Body of pancreas (tissue), 4 donors: Measurements from ENCODE around the gene TRAF1. TPM values are rescaled to one million over a fixed set of nuclear protein-coding genes. Genes with fewer than 3 reads are reported as not detected.

Experiments used
- ATAC-seq: fragments of 150-250 bp; one replicate; pipeline ENCODE4 v1.9.1; 2016
- DNase-seq, 4 donors: peaks; one replicate each; pipeline ENCODE4 v3.0.0-alpha.2; 2019
- H3K27ac ChIP-seq, 4 donors: fragments of 200-600 bp; sonication (generic); 1 replicate in 3 of 4; 2 replicates in 1 of 4; pipeline versions ENCODE4 v1.5.1 to v1.6.1; 2016 to 2019; ENCODE audit warnings: mild to moderate bottlenecking in 1 of 4, mixed read lengths in 1 of 4, moderate library complexity in 1 of 4
- H3K27me3 ChIP-seq, 2 donors: fragments of 200-600 bp; sonication (generic); one replicate each; pipeline ENCODE4 v1.6.0; 2016; ENCODE audit warnings: mild to moderate bottlenecking in 1 of 2
- H3K36me3 ChIP-seq, 2 donors: fragments of 200-600 bp; sonication (generic); replicated peaks in 1 of 2; 2 replicates each; pipeline ENCODE4 v1.5.1; 2016; ENCODE audit warnings: low read depth in 2 of 2; ENCODE audit not compliant: insufficient read depth in 1 of 2
- H3K4me1 ChIP-seq: fragments of 200-600 bp; sonication (generic); one replicate; pipeline ENCODE4 v1.6.0; 2016
- H3K4me3 ChIP-seq, 2 donors: fragments of 200-600 bp; sonication (generic); 1 replicate in 1 of 2; 2 replicates in 1 of 2; pipeline ENCODE4 v1.5.1; 2016 to 2019
- H3K9me3 ChIP-seq, 3 donors: fragments of 200-600 bp; sonication (generic); 1 replicate in 2 of 3; 2 replicates in 1 of 3; pipeline ENCODE4 v1.5.1; 2016
- POLR2A ChIP-seq, 3 donors: fragments of 450-650 bp; IDR thresholded peaks; one replicate each; pipeline ENCODE4 v1.6.1; 2016; ENCODE audit warnings: antibody characterized with exemption in 3 of 3, mild to moderate bottlenecking in 2 of 3
- WGBS, 2 donors: methylation state at CpG; one replicate each; pipeline ENCODE4 v1.1.5; 2017; 5-methylcytosine and 5-hydroxymethylcytosine counted together
- intact Hi-C: fragments of 100-400 bp; cut with DNase I; formaldehyde crosslinking; loops from one replicate; pipeline ENCODE4 v1.15.1; 2023
- total RNA-seq, 2 donors: library from RNA; depleted of rRNA; stranded (reverse); fragments of >200 nt; gene quantifications; one replicate each; pipeline ENCODE4 v1.1.0, GENCODE V29; 2016
- TF ChIP-seq, protein P1 (sequence below), 7 experiments: fragments of 450-650 bp in 4 of 7; fragments of 200-600 bp in 3 of 7; sonication (generic) in 3 of 7; IDR thresholded peaks; one replicate each; pipeline ENCODE4 v1.5.1; 2016 to 2019; ENCODE audit warnings: antibody characterized with exemption in 7 of 7

Gene TRAF1
- total RNA-seq, 2 donors from 2014 or later = 4.4 to 8.2 TPM

DNA sequence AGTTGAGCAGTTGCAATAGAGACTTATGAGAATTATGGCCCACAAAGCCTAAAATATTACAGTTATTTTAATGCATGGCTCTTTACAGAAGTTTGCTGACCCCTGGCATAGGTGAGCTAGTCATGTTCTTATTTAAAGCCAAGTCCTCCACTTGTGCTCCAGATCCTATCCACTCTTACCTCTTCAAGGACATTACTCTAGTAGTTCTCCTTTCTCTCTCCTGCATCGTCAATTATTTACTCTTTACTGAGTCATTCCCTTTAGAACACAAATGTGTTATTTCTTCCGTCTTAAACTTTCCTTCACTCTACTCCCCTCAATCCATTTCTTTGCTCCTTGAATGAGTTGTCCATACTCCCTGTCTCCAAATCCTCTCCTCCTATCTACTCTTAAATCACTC, 20.6 kb upstream of the TRAF1 start:
- no peaks in the 10 kb centered on the region for H3K9me3 ChIP-seq
- ATAC-seq (no peak), DNase-seq (no peak)
- peaks cover 9% of the 10 kb centered on the region for H3K4me1 ChIP-seq
- no peaks in the 10 kb centered on the region for H3K36me3 ChIP-seq
- TF ChIP-seq POLR2A (IDR thresholded peaks at IDR 0.05) = no peak
- TF ChIP-seq, protein P1, sequence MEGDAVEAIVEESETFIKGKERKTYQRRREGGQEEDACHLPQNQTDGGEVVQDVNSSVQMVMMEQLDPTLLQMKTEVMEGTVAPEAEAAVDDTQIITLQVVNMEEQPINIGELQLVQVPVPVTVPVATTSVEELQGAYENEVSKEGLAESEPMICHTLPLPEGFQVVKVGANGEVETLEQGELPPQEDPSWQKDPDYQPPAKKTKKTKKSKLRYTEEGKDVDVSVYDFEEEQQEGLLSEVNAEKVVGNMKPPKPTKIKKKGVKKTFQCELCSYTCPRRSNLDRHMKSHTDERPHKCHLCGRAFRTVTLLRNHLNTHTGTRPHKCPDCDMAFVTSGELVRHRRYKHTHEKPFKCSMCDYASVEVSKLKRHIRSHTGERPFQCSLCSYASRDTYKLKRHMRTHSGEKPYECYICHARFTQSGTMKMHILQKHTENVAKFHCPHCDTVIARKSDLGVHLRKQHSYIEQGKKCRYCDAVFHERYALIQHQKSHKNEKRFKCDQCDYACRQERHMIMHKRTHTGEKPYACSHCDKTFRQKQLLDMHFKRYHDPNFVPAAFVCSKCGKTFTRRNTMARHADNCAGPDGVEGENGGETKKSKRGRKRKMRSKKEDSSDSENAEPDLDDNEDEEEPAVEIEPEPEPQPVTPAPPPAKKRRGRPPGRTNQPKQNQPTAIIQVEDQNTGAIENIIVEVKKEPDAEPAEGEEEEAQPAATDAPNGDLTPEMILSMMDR (IDR thresholded peaks at IDR 0.05) = no peak
- no peak overlapping the region for H3K27ac ChIP-seq
- H3K4me3 ChIP-seq = no peak overlapping the region
- intact Hi-C loops = no loop called here
- WGBS, 2 donors = 67 to 73% methylated on average over 2 of the region's 2 CpGs
- no peaks in the 10 kb centered on the region for H3K27me3 ChIP-seq

DNA sequence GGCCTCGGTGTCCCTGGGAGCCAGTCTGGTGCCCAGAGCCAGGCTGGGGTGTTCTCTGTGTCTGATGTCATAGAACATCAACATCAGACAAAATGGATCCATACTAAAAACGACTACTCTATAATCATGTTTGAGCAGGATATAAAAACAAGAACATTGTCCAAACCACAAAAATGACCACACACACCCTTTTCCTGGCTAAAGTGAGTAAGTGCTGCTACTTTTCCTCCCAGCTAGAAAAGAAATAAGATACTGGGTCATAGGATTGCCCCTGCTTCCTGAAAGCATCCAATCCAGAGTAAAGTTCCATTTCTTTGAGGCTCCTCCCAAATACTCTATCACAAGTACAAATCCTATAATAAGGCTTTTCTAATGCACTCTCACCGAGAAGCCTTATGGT, 19.7 kb upstream of the TRAF1 start:
- ATAC-seq = no peak
- Histone ChIP-seq H3K9me3 (no peaks in the 10 kb centered on the region), H3K27me3 (no peaks in the 10 kb centered on the region), H3K27ac (no peak overlapping the region), H3K4me1 (peaks cover 15% of the 10 kb centered on the region), H3K4me3 (no peak overlapping the region), H3K36me3 (no peaks in the 10 kb centered on the region)
- no peak for DNase-seq
- TF ChIP-seq, protein P1 (IDR thresholded peaks at IDR 0.05) = no peak
- no peak for TF ChIP-seq POLR2A (IDR thresholded peaks at IDR 0.05)
- WGBS, 2 donors = 83 to 87% methylated on average over 3 of the region's 3 CpGs
- intact Hi-C loops = no loop called here

DNA sequence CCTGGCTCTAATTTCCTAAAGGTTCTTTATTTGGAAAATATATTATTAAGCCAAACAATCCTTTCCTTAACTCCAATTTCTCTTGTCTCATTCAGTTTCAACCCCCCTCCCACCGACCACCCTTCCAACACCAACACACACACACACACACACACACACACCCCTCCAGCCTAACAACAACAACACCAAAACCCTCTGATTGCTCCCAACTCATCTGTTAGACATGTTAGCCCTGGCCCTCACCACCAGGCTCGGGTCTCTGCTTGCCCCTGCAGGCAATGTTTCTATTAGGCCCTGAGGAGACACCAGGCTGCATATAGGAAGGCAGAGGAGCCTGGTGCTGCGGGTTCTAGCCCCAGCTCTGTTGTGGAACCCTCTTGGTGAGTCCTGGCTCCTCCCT, 18.4 kb upstream of the TRAF1 start:
- DNase-seq (no peak), ATAC-seq (no peak)
- Histone ChIP-seq H3K4me3 (no peak overlapping the region), H3K27ac (no peak overlapping the region), H3K36me3 (no peaks in the 10 kb centered on the region), H3K27me3 (no peaks in the 10 kb centered on the region), H3K4me1 (peaks cover 19% of the 10 kb centered on the region), H3K9me3 (no peaks in the 10 kb centered on the region)
- TF ChIP-seq, protein P1 (IDR thresholded peaks at IDR 0.05) = no peak
- TF ChIP-seq POLR2A (IDR thresholded peaks at IDR 0.05) = no peak
- 86 to 94% methylated on average over 3 of the region's 3 CpGs for WGBS, 2 donors
- intact Hi-C loops = no loop called here

DNA sequence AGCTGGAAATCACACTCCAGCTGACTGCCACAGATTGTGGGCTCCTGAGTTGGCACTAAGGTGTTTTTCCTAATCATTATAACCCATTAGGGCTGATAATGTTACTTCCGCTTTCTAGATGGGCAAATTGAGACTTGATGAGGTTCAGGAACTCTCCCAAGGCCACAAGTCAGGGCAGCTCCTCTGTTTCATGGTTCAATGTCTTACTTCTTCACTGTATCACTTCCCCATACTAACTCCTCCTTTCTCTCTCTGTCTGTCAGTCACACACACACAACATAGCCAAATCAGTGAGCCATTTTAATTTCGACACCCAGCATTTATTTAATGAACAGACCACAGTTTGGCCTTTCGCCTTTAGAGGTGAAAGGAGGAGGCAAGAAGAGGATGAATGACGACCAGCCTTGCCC, 17.8 kb upstream of the TRAF1 start:
- no peaks in the 10 kb centered on the region for H3K36me3 ChIP-seq
- 71 to 77% methylated on average over 4 of the region's 4 CpGs for WGBS, 2 donors
- ATAC-seq (no peak), DNase-seq (no peak)
- H3K4me1 ChIP-seq = peaks cover 19% of the 10 kb centered on the region
- TF ChIP-seq, protein P1 (IDR thresholded peaks at IDR 0.05) = no peak
- no peak for TF ChIP-seq POLR2A (IDR thresholded peaks at IDR 0.05)
- intact Hi-C loops = no loop called here
- H3K9me3 ChIP-seq = no peaks in the 10 kb centered on the region
- no peak overlapping the region for H3K27ac ChIP-seq
- H3K4me3 ChIP-seq = no peak overlapping the region
- H3K27me3 ChIP-seq = no peaks in the 10 kb centered on the region

DNA sequence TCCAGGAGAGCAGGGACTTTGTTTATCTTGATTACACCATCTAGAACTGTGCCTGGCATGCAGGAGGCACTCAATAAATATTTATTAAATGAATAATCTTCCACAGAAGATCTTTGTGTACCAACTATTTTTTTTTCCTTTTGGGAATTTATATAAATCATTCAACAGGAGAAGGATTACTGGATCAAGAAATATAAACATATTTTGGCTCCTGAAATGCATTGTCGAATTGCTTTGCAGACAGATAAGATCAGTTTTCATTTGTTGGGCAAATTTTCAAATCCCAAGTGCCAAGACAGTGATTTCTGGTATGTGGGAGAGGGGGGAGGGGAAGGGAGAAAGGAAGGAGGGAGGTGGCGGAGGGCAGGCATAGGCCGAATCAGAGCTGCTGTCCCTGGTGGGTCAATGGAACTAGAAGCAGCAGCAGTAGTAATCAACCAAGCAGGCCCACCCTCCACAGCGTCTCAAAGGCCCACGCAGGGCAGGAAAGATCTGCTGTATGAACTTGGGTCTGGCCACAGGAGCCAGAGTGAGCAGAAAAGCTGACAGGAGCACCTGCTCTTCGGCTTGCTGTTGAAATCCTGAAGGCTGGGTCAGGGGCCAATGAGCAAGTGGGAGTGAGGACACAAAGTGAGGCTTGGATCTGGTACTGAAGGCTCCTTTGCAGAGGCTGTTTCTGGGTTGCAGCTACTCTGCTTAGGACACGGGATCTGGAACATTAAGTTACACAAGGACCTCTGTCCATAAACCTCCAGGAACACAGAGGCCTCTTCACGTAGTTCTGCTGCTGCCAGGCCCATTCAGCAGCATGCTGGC, 15.8 kb upstream of the TRAF1 start:
- H3K36me3 ChIP-seq = no peaks in the 10 kb centered on the region
- WGBS, 2 donors = 52 to 61% methylated on average over 8 of the region's 8 CpGs
- H3K4me3 ChIP-seq = no peak overlapping the region
- ATAC-seq (peak; percentile 69), DNase-seq (peak in 1 of 4 donors; percentile 15)
- no peak for TF ChIP-seq POLR2A (IDR thresholded peaks at IDR 0.05)
- TF ChIP-seq, protein P1 (IDR thresholded peaks at IDR 0.05) = no peak
- no peaks in the 10 kb centered on the region for H3K27me3 ChIP-seq
- peak overlapping the region; percentile 36 to 71 (median 57) for H3K27ac ChIP-seq
- H3K9me3 ChIP-seq = no peaks in the 10 kb centered on the region
- intact Hi-C loops = no loop called here
- H3K4me1 ChIP-seq = peaks cover 19% of the 10 kb centered on the region
